ENCODE data around the gene RASSF4.

- TF ChIP-seq CTCF (conservative IDR thresholded peaks at IDR 0.05) (no peak), ZFX (IDR thresholded peaks at IDR 0.05) (no peak)
These were observed 6.8 kb upstream of the RASSF4 start for GRCh38 chr10:44952779-44953231.

Data from C4-2B (cell line).